Hematopoietic multipotent progenitor cell (in vitro differentiated cells): ENCODE measurements around the gene GPC6. TPM values are rescaled to one million over a fixed set of nuclear protein-coding genes. Genes with fewer than 3 reads are reported as not detected.

Experiments
- DNase-seq, 3 donors: peaks; one replicate each; pipeline ENCODE4 v3.0.0-alpha.2; 2011 to 2015; ENCODE audit warnings: low read depth in 2 of 3, low spot score in 2 of 3
- total RNA-seq: library from RNA; depleted of rRNA; stranded (reverse); fragments of >200 nt; gene quantifications from one replicate; pipeline ENCODE4 v1.2.3, GENCODE V29; 2012

The GPC6 gene
- total RNA-seq, 1 donor = 0.54 TPM

- no peak for DNase-seq
Observed at GRCh38 chr13:93724187-93724586, 497.6 kb downstream of the GPC6 start.

GRCh38 chr13:93726173-93726957, 499.8 kb downstream of the GPC6 start:
- DNase-seq = no peak

- no peak for DNase-seq
Observed at GRCh38 chr13:93727211-93728141, 500.9 kb downstream of the GPC6 start.

- DNase-seq = no peak
Observed at GRCh38 chr13:93729383-93729782, 502.8 kb downstream of the GPC6 start.

- no peak for DNase-seq
Observed at GRCh38 chr13:93730780-93731179, 504.2 kb downstream of the GPC6 start.

- DNase-seq = no peak
Observed at GRCh38 chr13:93732186-93732585, 505.6 kb downstream of the GPC6 start.

GRCh38 chr13:93736081-93736480, 509.5 kb downstream of the GPC6 start:
- DNase-seq = no peak

GRCh38 chr13:93736909-93737308, 510.3 kb downstream of the GPC6 start:
- DNase-seq = no peak

- DNase-seq = no peak
Observed at GRCh38 chr13:93740334-93740733, 513.7 kb downstream of the GPC6 start.

- DNase-seq = no peak
Observed at GRCh38 chr13:93744033-93744432, 517.4 kb downstream of the GPC6 start.

- no peak for DNase-seq
Observed at GRCh38 chr13:93744886-93745285, 518.3 kb downstream of the GPC6 start.

GRCh38 chr13:93745884-93746283, 519.3 kb downstream of the GPC6 start:
- DNase-seq = no peak

GRCh38 chr13:93746589-93746988, 520.0 kb downstream of the GPC6 start:
- DNase-seq = no peak

GRCh38 chr13:93750676-93751075, 524.1 kb downstream of the GPC6 start:
- DNase-seq = no peak

- DNase-seq = no peak
Observed at GRCh38 chr13:93751117-93751516, 524.5 kb downstream of the GPC6 start.

- no peak for DNase-seq
Observed at GRCh38 chr13:93752541-93752940, 525.9 kb downstream of the GPC6 start.

GRCh38 chr13:93753639-93754038, 527.0 kb downstream of the GPC6 start:
- DNase-seq = no peak

GRCh38 chr13:93755341-93755740, 528.7 kb downstream of the GPC6 start:
- DNase-seq = no peak

GRCh38 chr13:93758575-93758974, 532.0 kb downstream of the GPC6 start:
- no peak for DNase-seq

- DNase-seq = no peak
Observed at GRCh38 chr13:93762708-93763426, 536.3 kb downstream of the GPC6 start.

- no peak for DNase-seq
Observed at GRCh38 chr13:93765062-93765461, 538.5 kb downstream of the GPC6 start.
